ENCODE results near the gene GSTP1.
A peak's percentile ranks its signal among the peaks of the same experiment; 100 is the strongest.

GSTP1 gene

GRCh38 chr11:67628710-67629385 lies 45.2 kb downstream of the GSTP1 start:
- no peak for DNase-seq (ENCODE audit: insufficient read length, low spot score)

DNA sequence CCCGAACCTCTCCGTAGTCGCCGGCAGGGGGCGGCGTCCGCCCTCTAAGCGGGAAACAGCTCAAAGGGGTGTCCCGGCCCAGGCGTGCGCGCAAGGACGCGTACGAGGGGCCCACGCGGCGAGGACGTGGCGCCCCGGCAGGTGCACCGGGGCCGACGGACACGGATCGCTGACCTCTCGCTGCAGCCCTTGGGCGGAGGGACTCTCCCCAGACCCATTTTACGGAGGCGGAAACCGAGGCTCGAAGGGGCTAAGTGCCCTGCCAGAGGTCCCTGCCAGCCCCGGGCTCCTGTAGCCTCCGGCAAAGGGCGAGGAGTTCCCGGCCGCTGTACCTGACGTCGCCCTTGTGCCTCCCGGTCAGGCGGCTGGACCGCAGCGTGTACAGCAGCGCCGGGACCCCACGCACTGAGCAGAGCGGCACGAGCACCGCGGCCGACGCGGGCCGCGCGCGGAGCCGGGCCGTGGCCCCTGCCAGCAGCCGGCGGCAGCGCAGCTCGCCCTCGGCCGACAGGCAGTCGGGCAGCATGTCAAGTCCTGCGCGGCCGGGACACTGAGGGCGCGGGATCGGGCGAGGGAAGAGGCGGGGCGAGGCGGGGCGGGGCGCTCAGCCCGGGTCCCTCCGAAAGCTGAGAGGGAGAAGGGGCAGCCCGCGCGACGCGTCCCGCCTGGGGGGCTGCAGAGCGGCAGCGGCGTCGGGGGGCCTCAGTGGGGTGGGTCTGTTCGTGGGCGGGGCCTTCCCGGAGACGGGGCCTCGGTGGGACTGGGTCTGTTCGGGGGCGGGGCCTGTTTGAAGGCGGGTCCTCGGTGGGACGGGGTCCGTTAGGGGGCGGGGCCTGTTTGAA lies 46.0 kb downstream of the GSTP1 start, which contains the start of gene NUDT8:
TSS of gene NUDT8 (minus strand) at position 552 of the 842 bp plus-strand sequence. CDS start at position 526, 26 bp downstream.
- peak; percentile 93 for DNase-seq (ENCODE audit: insufficient read length, low spot score)
- FAIRE-seq = peak; percentile 98

More at GRCh38 chr11:67628710-67629385, 45.2 kb downstream of the GSTP1 start:
- no peak for FAIRE-seq

- peak; percentile 99 for DNase-seq (ENCODE audit: insufficient read length, low spot score)
- FAIRE-seq = no peak
These were observed 46.8 kb downstream of the GSTP1 start for GRCh38 chr11:67630228-67630942.

GRCh38 chr11:67630943-67631331 lies 47.3 kb downstream of the GSTP1 start:
- FAIRE-seq = no peak
- no peak for DNase-seq (ENCODE audit: insufficient read length, low spot score)

GRCh38 chr11:67631411-67631810 lies 47.8 kb downstream of the GSTP1 start:
- no peak for FAIRE-seq
- DNase-seq (ENCODE audit: insufficient read length, low spot score) = no peak

DNA sequence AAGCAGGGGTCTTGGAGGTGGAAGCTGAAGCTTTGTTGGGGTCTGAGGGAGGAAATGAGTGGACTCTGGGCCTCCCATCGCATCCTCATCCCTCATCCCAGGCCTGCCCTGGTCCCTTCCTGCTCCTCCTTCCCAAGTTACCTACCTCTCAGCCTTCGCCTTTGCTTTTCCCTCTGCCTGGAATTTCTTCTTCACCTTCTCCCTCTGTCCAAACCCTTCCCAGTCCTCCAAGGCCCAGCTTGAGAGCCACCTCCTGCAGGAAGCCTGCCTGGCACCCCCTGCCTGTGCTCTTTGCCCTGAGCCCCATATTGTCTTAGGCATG lies 48.2 kb downstream of the GSTP1 start:
- FAIRE-seq (no peak), DNase-seq (ENCODE audit: insufficient read length, low spot score) (no peak)

DNA sequence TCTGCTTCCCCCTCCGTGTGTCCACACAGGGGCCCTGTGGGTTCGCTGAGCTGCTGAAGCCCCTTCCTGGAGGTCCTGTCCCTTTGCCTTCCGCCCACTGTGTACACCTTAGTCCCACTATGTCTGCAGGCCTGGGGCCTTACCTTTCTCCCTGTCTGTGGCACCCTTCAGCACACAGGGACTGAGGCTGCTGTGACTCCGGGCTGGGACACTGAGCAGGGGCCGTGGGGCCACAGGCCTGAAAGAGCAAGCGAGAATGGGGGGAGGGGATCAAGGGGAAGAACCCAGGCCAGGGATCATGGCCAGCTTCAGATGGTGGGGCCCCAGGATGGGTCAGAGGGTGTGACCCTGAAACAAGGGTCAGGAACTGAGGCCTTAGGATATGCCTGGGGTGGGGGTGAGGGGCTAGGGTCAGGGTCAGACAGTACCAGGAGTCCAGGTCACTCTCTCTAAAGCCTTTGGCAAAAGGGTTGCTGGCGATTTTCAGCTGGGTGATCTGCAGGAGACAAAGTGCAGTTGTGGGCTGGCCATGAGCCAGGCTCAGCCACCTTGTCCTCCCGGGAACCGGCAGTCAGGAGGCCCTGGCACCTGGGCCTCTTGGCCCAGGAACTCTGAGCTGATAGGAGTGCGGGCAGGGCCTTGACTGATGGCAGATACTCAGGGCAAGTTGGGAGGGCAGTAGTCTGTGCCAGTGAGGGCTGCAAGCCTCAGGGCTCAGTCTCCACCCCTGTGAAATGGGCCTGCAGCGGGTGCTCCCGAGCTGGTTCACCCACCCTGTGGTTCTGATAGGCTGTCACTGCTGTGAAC lies 48.8 kb downstream of the GSTP1 start:
- no peak for DNase-seq (ENCODE audit: insufficient read length, low spot score)
- no peak for FAIRE-seq

- FAIRE-seq (no peak), DNase-seq (ENCODE audit: insufficient read length, low spot score) (no peak)
These were observed 49.6 kb downstream of the GSTP1 start for GRCh38 chr11:67632982-67633755.

DNA sequence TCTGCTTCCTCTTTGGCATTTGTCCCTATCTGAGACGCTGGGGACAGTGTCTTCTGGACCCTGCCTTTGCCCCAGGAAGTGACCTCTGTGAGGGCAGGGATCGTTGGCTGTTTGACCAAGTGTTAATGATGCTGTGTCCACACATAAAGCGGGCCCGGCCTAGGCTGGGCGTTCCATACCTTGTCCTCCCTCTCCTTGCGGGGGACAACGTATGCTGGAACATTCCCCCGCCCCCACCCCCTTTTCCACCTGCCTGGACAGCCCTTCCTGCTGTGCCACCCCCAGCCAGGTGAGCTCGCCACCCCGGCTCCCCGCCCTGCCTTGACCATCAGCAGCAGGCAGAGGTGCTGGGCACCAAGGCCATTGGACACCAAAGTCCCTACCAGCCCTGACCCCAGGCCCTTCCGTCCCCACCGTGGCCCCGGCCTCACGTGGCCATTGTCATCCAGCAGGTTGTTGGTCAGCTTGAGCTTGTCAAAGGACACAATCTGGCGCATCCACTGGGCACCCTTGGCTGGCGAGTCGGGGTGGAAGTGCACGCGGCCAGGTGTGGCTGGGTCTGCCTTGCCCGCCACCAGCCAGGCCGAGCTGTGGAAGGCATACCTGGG lies 50.2 kb downstream of the GSTP1 start:
- no peak for FAIRE-seq
- no peak for DNase-seq (ENCODE audit: insufficient read length, low spot score)

GRCh38 chr11:67634366-67635230 lies 51.0 kb downstream of the GSTP1 start:
- DNase-seq (ENCODE audit: insufficient read length, low spot score) (no peak), FAIRE-seq (peak; percentile 68)

DNA sequence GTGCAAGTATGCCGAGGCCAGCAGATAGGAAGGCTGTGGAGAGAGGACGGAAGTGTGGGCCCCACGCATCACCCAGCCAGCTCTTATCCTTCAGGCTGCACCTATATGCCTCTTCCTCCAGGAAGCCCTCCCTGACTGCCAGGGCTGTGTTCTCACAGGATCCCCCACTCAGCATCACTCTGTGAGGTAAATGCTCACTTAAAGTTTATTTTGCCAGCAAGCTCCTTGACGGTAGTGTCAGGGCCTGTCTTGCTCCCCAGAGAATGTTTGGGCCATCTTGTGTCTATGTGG lies 51.6 kb downstream of the GSTP1 start:
- DNase-seq (ENCODE audit: insufficient read length, low spot score) (no peak), FAIRE-seq (no peak)

All from HTR-8/SVneo (cell line).